Mesenchymal stem cell (in vitro differentiated cells and primary cell): ENCODE results near the gene RFK.

ENCODE experiments used
- DNase-seq: peaks from one replicate; pipeline ENCODE4 v3.0.0-alpha.2; 2013
- H2AFZ ChIP-seq: one replicate; pipeline ENCODE4 v1.6.1; 2013; ENCODE audit warnings: low read depth, mild to moderate bottlenecking, control low read depth, inconsistent platforms, low read length, moderate library complexity
- H2AK5ac ChIP-seq: 2 replicates; pipeline ENCODE4 v1.6.1; 2013; ENCODE audit warnings: low read length, moderate library complexity, mild to moderate bottlenecking, inconsistent platforms; ENCODE audit not compliant: severe bottlenecking
- H2BK120ac ChIP-seq: one replicate; pipeline ENCODE4 v1.6.1; 2013; ENCODE audit warnings: low read depth, mild to moderate bottlenecking, inconsistent platforms, low read length, moderate library complexity
- H2BK12ac ChIP-seq, 2 experiments: one replicate each; pipeline ENCODE4 v1.6.1; 2013; ENCODE audit warnings: inconsistent platforms in 2 of 2, low read length in 2 of 2, mild to moderate bottlenecking in 2 of 2, moderate library complexity in 2 of 2, control low read depth in 1 of 2
- H2BK15ac ChIP-seq: one replicate; pipeline ENCODE4 v1.6.1; 2013; ENCODE audit warnings: mild to moderate bottlenecking, low read depth, inconsistent platforms; ENCODE audit not compliant: poor library complexity, severe bottlenecking
- H2BK5ac ChIP-seq: 2 replicates; pipeline ENCODE4 v1.6.1; 2013; ENCODE audit warnings: low read depth, mild to moderate bottlenecking, low read length, control low read depth, inconsistent platforms; ENCODE audit not compliant: poor library complexity, severe bottlenecking
- H3K14ac ChIP-seq, 2 experiments: one replicate each; pipeline ENCODE4 v1.6.1; 2013; ENCODE audit warnings: inconsistent platforms in 2 of 2, low read length in 2 of 2, control low read depth in 1 of 2, mild to moderate bottlenecking in 1 of 2, moderate library complexity in 1 of 2
- H3K18ac ChIP-seq, 2 experiments: one replicate each; pipeline ENCODE4 v1.6.1; 2013; ENCODE audit warnings: inconsistent platforms in 2 of 2, low read length in 2 of 2, control low read depth in 1 of 2, low read depth in 1 of 2, mild to moderate bottlenecking in 1 of 2
- H3K23ac ChIP-seq, 2 experiments: one replicate each; pipeline ENCODE4 v1.6.1; 2013; ENCODE audit warnings: inconsistent platforms in 2 of 2, low read length in 2 of 2, mild to moderate bottlenecking in 2 of 2, moderate library complexity in 2 of 2, control low read depth in 1 of 2
- H3K27ac ChIP-seq: 2 replicates; pipeline ENCODE4 v1.5.1; 2013; ENCODE audit warnings: mild to moderate bottlenecking, moderate library complexity, low read length, control low read depth, inconsistent platforms; ENCODE audit not compliant: poor library complexity, severe bottlenecking
- H3K27me3 ChIP-seq, 2 experiments: 2 replicates each; pipeline versions ENCODE4 v1.6.1 to v1.7.0; 2013; ENCODE audit warnings: low read length in 2 of 2, mild to moderate bottlenecking in 2 of 2, moderate library complexity in 2 of 2, control low read depth in 1 of 2, inconsistent platforms in 1 of 2; ENCODE audit not compliant: control insufficient read depth in 1 of 2, insufficient read depth in 1 of 2
- H3K36me3 ChIP-seq, 2 experiments: 2 replicates each; pipeline versions ENCODE4 v1.6.1 to v1.7.0; 2013; ENCODE audit warnings: low read length in 2 of 2, control low read depth in 1 of 2, inconsistent platforms in 1 of 2, low read depth in 1 of 2, mild to moderate bottlenecking in 1 of 2; ENCODE audit not compliant: insufficient read depth in 2 of 2, control insufficient read depth in 1 of 2
- H3K4ac ChIP-seq, 2 experiments: one replicate each; pipeline ENCODE4 v1.6.1; 2013; ENCODE audit warnings: inconsistent platforms in 2 of 2, low read length in 2 of 2, mild to moderate bottlenecking in 2 of 2, moderate library complexity in 2 of 2, control low read depth in 1 of 2, low read depth in 1 of 2
- H3K4me1 ChIP-seq: 2 replicates; pipeline ENCODE4 v1.6.1; 2013; ENCODE audit warnings: low read depth, low read length, control low read depth; ENCODE audit not compliant: control insufficient read depth, insufficient read depth
- H3K4me2 ChIP-seq: 2 replicates; pipeline ENCODE4 v1.6.1; 2013; ENCODE audit warnings: low read length, mild to moderate bottlenecking, inconsistent platforms; ENCODE audit not compliant: poor library complexity, severe bottlenecking
- H3K4me3 ChIP-seq, 2 experiments: 2 replicates each; pipeline versions ENCODE4 v1.5.1 to v1.7.0; 2013; ENCODE audit warnings: low read length in 2 of 2, mild to moderate bottlenecking in 2 of 2, control low read depth in 1 of 2, low read depth in 1 of 2; ENCODE audit not compliant: insufficient read depth in 1 of 2
- H3K79me1 ChIP-seq: replicated peaks from 2 replicates; pipeline ENCODE4 v1.6.1; 2013; ENCODE audit warnings: mild to moderate bottlenecking, control low read depth, low read length, inconsistent platforms; ENCODE audit not compliant: poor library complexity, severe bottlenecking
- H3K9ac ChIP-seq: 2 replicates; pipeline ENCODE4 v1.7.0; 2013; ENCODE audit warnings: mild to moderate bottlenecking, low read length, moderate library complexity
- H3K9me3 ChIP-seq: 2 replicates; pipeline ENCODE4 v1.7.0; 2013; ENCODE audit warnings: mild to moderate bottlenecking, low read length; ENCODE audit not compliant: control insufficient read depth
- H4K8ac ChIP-seq: one replicate; pipeline ENCODE4 v1.6.1; 2013; ENCODE audit warnings: inconsistent platforms, mild to moderate bottlenecking, low read length, moderate library complexity
- H4K91ac ChIP-seq: one replicate; pipeline ENCODE4 v1.6.1; 2013; ENCODE audit warnings: mild to moderate bottlenecking, low read length, inconsistent platforms
- WGBS: methylation state at CpG from one replicate; pipeline ENCODE4 v1.1.7; 2013; ENCODE audit warnings: mixed read lengths; 5-methylcytosine and 5-hydroxymethylcytosine counted together

Gene RFK

GRCh38 chr9:76351006-76351405, 43.2 kb downstream of the RFK start:
- Histone ChIP-seq H2BK5ac (no peak overlapping the region), H3K79me1 (no peaks in the 10 kb centered on the region), H2BK120ac (no peak overlapping the region), H3K4me3 (no peak overlapping the region), H3K18ac (no peak overlapping the region), H3K14ac (no peak overlapping the region), H4K8ac (no peak overlapping the region), H3K9ac (no peak overlapping the region), H2AFZ (no peak overlapping the region), H3K9me3 (no peaks in the 10 kb centered on the region), H4K91ac (no peak overlapping the region), H3K23ac (no peak overlapping the region), H2BK15ac (no peak overlapping the region), H2AK5ac (no peak overlapping the region), H3K4me1 (peaks cover 2% of the 10 kb centered on the region), H3K4ac (no peak overlapping the region), H3K27ac (no peak overlapping the region), H3K4me2 (no peak overlapping the region), H3K36me3 (no peaks in the 10 kb centered on the region), H2BK12ac (no peak overlapping the region), H3K27me3 (peaks cover 0 to 22% of the 10 kb centered on the region in 2 experiments)
- no CpG with 5 or more reads among the region's 3 CpGs for WGBS
- no peak for DNase-seq

GRCh38 chr9:76349865-76350264, 44.4 kb downstream of the RFK start:
- Histone ChIP-seq H3K27me3 (peaks cover 0 to 21% of the 10 kb centered on the region in 2 experiments), H4K91ac (no peak overlapping the region), H3K18ac (no peak overlapping the region), H3K36me3 (no peaks in the 10 kb centered on the region), H3K4ac (no peak overlapping the region), H3K14ac (no peak overlapping the region), H2BK12ac (no peak overlapping the region), H2AFZ (no peak overlapping the region), H3K79me1 (no peaks in the 10 kb centered on the region), H3K23ac (no peak overlapping the region), H2AK5ac (no peak overlapping the region), H2BK15ac (no peak overlapping the region), H3K4me3 (no peak overlapping the region), H3K4me1 (peaks cover 2% of the 10 kb centered on the region), H3K9ac (no peak overlapping the region), H2BK120ac (no peak overlapping the region), H3K9me3 (no peaks in the 10 kb centered on the region), H3K27ac (no peak overlapping the region), H2BK5ac (no peak overlapping the region), H4K8ac (no peak overlapping the region), H3K4me2 (no peak overlapping the region)
- WGBS, result no CpG with 5 or more reads among the region's 1 CpG
- DNase-seq, result no peak

- H3K27ac ChIP-seq, result no peak overlapping the region
- H3K79me1 ChIP-seq, result no peaks in the 10 kb centered on the region
- no peak overlapping the region for H3K18ac ChIP-seq
- H3K23ac ChIP-seq, result no peak overlapping the region
- H3K4me2 ChIP-seq, result no peak overlapping the region
- peaks cover 0 to 8% of the 10 kb centered on the region in 2 experiments for H3K27me3 ChIP-seq
- H3K36me3 ChIP-seq, result no peaks in the 10 kb centered on the region
- no peak overlapping the region for H2AK5ac ChIP-seq
- no peak for DNase-seq
- no peak overlapping the region for H3K14ac ChIP-seq
- H2BK15ac ChIP-seq, result no peak overlapping the region
- H2BK12ac ChIP-seq, result no peak overlapping the region
- H4K91ac ChIP-seq, result no peak overlapping the region
- no peaks in the 10 kb centered on the region for H3K9me3 ChIP-seq
- H2BK120ac ChIP-seq, result no peak overlapping the region
- H4K8ac ChIP-seq, result no peak overlapping the region
- 79% methylated on average over 2 of the region's 2 CpGs for WGBS
- no peak overlapping the region for H3K4me3 ChIP-seq
- H2AFZ ChIP-seq, result no peak overlapping the region
- no peaks in the 10 kb centered on the region for H3K4me1 ChIP-seq
- no peak overlapping the region for H2BK5ac ChIP-seq
- no peak overlapping the region for H3K4ac ChIP-seq
- no peak overlapping the region for H3K9ac ChIP-seq
Measured at GRCh38 chr9:76342858-76343257, 51.4 kb downstream of the RFK start.

DNA sequence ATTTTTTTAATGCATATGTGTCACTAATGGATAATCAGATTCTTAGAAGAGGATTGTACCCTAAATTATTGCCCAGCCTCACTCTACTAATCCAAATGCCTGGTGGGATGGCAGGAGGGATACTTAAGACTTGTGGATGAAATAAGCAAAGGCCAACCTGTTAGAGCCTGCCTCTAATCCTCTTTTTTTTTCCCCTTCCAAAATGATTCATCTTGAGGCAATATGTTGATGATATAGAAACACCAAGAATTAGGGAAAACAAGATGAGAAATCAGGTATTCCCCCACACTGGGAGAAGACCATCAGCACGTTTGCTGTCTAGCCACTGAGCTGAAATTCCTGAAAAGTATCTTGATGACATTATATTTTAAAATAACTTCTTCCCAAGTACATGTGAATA, 52.0 kb downstream of the RFK start:
- no peaks in the 10 kb centered on the region for H3K9me3 ChIP-seq
- H3K4ac ChIP-seq, result no peak overlapping the region
- no peak overlapping the region for H2AFZ ChIP-seq
- no peaks in the 10 kb centered on the region for H3K36me3 ChIP-seq
- H3K79me1 ChIP-seq, result no peaks in the 10 kb centered on the region
- no peak overlapping the region for H4K8ac ChIP-seq
- H3K4me2 ChIP-seq, result no peak overlapping the region
- no peak overlapping the region for H3K27ac ChIP-seq
- peaks cover 0 to 8% of the 10 kb centered on the region in 2 experiments for H3K27me3 ChIP-seq
- H3K4me1 ChIP-seq, result no peaks in the 10 kb centered on the region
- H4K91ac ChIP-seq, result no peak overlapping the region
- no peak overlapping the region for H2BK12ac ChIP-seq
- H3K18ac ChIP-seq, result no peak overlapping the region
- no peak overlapping the region for H2BK15ac ChIP-seq
- no peak overlapping the region for H3K9ac ChIP-seq
- DNase-seq, result no peak
- H3K14ac ChIP-seq, result no peak overlapping the region
- no CpG with 5 or more reads among the region's 1 CpG for WGBS
- no peak overlapping the region for H2BK5ac ChIP-seq
- no peak overlapping the region for H3K23ac ChIP-seq
- no peak overlapping the region for H2AK5ac ChIP-seq
- H2BK120ac ChIP-seq, result no peak overlapping the region
- no peak overlapping the region for H3K4me3 ChIP-seq
